GM12864 (cell line): ENCODE data around the gene DSTN.

Source experiments
- DNase-seq: peaks from one replicate; pipeline ENCODE4 v3.0.0-alpha.2; 2011; ENCODE audit warnings: low read depth
- H3K4me3 ChIP-seq: 2 replicates; pipeline ENCODE4 v1.5.1; 2011; ENCODE audit warnings: mild to moderate bottlenecking, low read depth, low read length, control low read depth
- CTCF ChIP-seq: IDR thresholded peaks from 2 replicates; pipeline ENCODE4 v1.5.1; 2011; ENCODE audit warnings: low read depth, mild to moderate bottlenecking, moderate library complexity, low read length, control low read depth, inconsistent platforms; ENCODE audit errors: missing control alignments

Gene DSTN

GRCh38 chr20:17617868-17618672, 48.2 kb downstream of the DSTN start:
- DNase-seq: no peak
- H3K4me3 ChIP-seq: no peak overlapping the region
- no peak for TF ChIP-seq CTCF

- no peak overlapping the region for H3K4me3 ChIP-seq
- DNase-seq: no peak
- no peak for TF ChIP-seq CTCF
Measured at GRCh38 chr20:17618673-17619013, 48.8 kb downstream of the DSTN start.

GRCh38 chr20:17619351-17620093, 49.6 kb downstream of the DSTN start:
- H3K4me3 ChIP-seq: no peak overlapping the region
- DNase-seq: no peak
- TF ChIP-seq CTCF: no peak

GRCh38 chr20:17620371-17621228, 50.7 kb downstream of the DSTN start:
- TF ChIP-seq CTCF: no peak
- no peak for DNase-seq

GRCh38 chr20:17621229-17621968, 51.5 kb downstream of the DSTN start:
- no peak for TF ChIP-seq CTCF
- no peak overlapping the region for H3K4me3 ChIP-seq
- no peak for DNase-seq

More at GRCh38 chr20:17620371-17621228, 50.7 kb downstream of the DSTN start:
- no peak overlapping the region for H3K4me3 ChIP-seq

GRCh38 chr20:17622086-17622850, 52.4 kb downstream of the DSTN start:
- TF ChIP-seq CTCF: no peak
- DNase-seq: no peak
- H3K4me3 ChIP-seq: no peak overlapping the region
